Right lobe of liver (tissue), 4 donors: ENCODE data around the gene MCTP1.

Experiments used
- CTCF ChIP-seq, 4 donors: fragments of 200-600 bp in 3 of 4; fragments of 450-650 bp in 1 of 4; IDR thresholded peaks; one replicate each; pipeline versions ENCODE4 v1.5.1 to v1.8.0; 2016 to 2022; ENCODE audit warnings: antibody characterized with exemption in 4 of 4, mild to moderate bottlenecking in 2 of 4
- POLR2A ChIP-seq: fragments of 450-650 bp; IDR thresholded peaks from one replicate; pipeline ENCODE4 v1.6.1; 2017; ENCODE audit warnings: antibody characterized with exemption, mild to moderate bottlenecking
- donor health status: DM: no; HTN: no; CAD: no.
- donor health status: DM: no; HTN: no; CAD: no.
- donor health status: DM: no; HTN: yes; CAD: no.

GRCh38 chr5:95081982-95082381 is 202.9 kb downstream of the MCTP1 start:
- TF ChIP-seq CTCF (IDR thresholded peaks at IDR 0.05) (no peak), POLR2A (no peak)
